Thyroid gland (tissue), 4 donors: ENCODE data around the gene OR4F6.

Experiments used
- POLR2A ChIP-seq, 2 donors: fragments of 450-650 bp; IDR thresholded peaks; one replicate each; pipeline ENCODE4 v1.6.1; 2017; ENCODE audit warnings: antibody characterized with exemption in 2 of 2, mild to moderate bottlenecking in 2 of 2, moderate library complexity in 1 of 2
- TF ChIP-seq, protein P1 (sequence below), 6 experiments: fragments of 200-600 bp in 3 of 6; fragments of 450-650 bp in 3 of 6; sonication (generic) in 3 of 6; IDR thresholded peaks; one replicate each; pipeline ENCODE4 v1.5.1; 2016 to 2019; ENCODE audit warnings: antibody characterized with exemption in 6 of 6, mild to moderate bottlenecking in 2 of 6, inconsistent platforms in 1 of 6, moderate library complexity in 1 of 6

- TF ChIP-seq, protein P1, sequence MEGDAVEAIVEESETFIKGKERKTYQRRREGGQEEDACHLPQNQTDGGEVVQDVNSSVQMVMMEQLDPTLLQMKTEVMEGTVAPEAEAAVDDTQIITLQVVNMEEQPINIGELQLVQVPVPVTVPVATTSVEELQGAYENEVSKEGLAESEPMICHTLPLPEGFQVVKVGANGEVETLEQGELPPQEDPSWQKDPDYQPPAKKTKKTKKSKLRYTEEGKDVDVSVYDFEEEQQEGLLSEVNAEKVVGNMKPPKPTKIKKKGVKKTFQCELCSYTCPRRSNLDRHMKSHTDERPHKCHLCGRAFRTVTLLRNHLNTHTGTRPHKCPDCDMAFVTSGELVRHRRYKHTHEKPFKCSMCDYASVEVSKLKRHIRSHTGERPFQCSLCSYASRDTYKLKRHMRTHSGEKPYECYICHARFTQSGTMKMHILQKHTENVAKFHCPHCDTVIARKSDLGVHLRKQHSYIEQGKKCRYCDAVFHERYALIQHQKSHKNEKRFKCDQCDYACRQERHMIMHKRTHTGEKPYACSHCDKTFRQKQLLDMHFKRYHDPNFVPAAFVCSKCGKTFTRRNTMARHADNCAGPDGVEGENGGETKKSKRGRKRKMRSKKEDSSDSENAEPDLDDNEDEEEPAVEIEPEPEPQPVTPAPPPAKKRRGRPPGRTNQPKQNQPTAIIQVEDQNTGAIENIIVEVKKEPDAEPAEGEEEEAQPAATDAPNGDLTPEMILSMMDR (IDR thresholded peaks at IDR 0.05), result no peak
- no peak for TF ChIP-seq POLR2A (IDR thresholded peaks at IDR 0.05)
Measured at GRCh38 chr15:101804941-101805340, 1.6 kb downstream of the OR4F6 start.
